ENCODE data around the gene NFKBIE. TPM values are rescaled to one million over a fixed set of nuclear protein-coding genes. Genes with fewer than 3 reads are reported as not detected.

The NFKBIE gene
- total and polyA plus RNA-seq, 2 of the 13 experiments (the other 11 are each of a cell fraction or from before 2014, with no cell fraction given), result 6.7 to 14.5 TPM

GRCh38 chr6:44223319-44224028 is 41.9 kb downstream of the NFKBIE start, which contains the start of gene SLC29A1 (continued):
- TF ChIP-seq TEAD2 (CRISPR knock-in tag; IDR thresholded peaks at IDR 0.05), result no peak
- no peak for TF ChIP-seq NFATC3 (CRISPR knock-in tag; IDR thresholded peaks at IDR 0.05)
- TF ChIP-seq MLLT10 (CRISPR knock-in tag; IDR thresholded peaks at IDR 0.05), result no peak
- TF ChIP-seq ZNF414 (CRISPR knock-in tag; IDR thresholded peaks at IDR 0.05), result no peak
- TF ChIP-seq HNRNPL (IDR thresholded peaks at IDR 0.05; ENCODE audit: low read depth, low read length), result no peak
- no peak for TF ChIP-seq TCF7L2 (IDR thresholded peaks at IDR 0.05; ENCODE audit: low read depth, low read length)
- no peak for TF ChIP-seq SYNCRIP (IDR thresholded peaks at IDR 0.05; ENCODE audit: insufficient read depth, low read depth, low read length)
- 0 out of 2 replicates have a peak, but pooled peaks have one; percentile 26 for TF ChIP-seq SATB2 (CRISPR knock-in tag; IDR thresholded peaks at IDR 0.05)
- TF ChIP-seq, protein P1, sequence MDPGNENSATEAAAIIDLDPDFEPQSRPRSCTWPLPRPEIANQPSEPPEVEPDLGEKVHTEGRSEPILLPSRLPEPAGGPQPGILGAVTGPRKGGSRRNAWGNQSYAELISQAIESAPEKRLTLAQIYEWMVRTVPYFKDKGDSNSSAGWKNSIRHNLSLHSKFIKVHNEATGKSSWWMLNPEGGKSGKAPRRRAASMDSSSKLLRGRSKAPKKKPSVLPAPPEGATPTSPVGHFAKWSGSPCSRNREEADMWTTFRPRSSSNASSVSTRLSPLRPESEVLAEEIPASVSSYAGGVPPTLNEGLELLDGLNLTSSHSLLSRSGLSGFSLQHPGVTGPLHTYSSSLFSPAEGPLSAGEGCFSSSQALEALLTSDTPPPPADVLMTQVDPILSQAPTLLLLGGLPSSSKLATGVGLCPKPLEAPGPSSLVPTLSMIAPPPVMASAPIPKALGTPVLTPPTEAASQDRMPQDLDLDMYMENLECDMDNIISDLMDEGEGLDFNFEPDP (CRISPR knock-in tag; conservative IDR thresholded peaks at IDR 0.05), result no peak
- TF ChIP-seq ZBTB2 (CRISPR knock-in tag; IDR thresholded peaks at IDR 0.05; ENCODE audit: low read depth), result peak; percentile 84
- TF ChIP-seq CBFB (CRISPR knock-in tag; IDR thresholded peaks at IDR 0.05), result peak; percentile 84
- TF ChIP-seq NFKBIZ (CRISPR knock-in tag; IDR thresholded peaks at IDR 0.05), result no peak
- no peak for TF ChIP-seq ATAD3A (CRISPR knock-in tag; IDR thresholded peaks at IDR 0.05)
- TF ChIP-seq ZNF746 (CRISPR knock-in tag; IDR thresholded peaks at IDR 0.05), result peak; percentile 59; the same call in 1 of the 2 replicates
- no peak for TF ChIP-seq PLRG1 (conservative IDR thresholded peaks at IDR 0.05)
- TF ChIP-seq PREB (CRISPR knock-in tag; IDR thresholded peaks at IDR 0.05), result 0 out of 2 replicates have a peak, but pooled peaks have one; percentile 41
- peak; percentile 89 for TF ChIP-seq ZNF564 (CRISPR knock-in tag; IDR thresholded peaks at IDR 0.05)
- TF ChIP-seq ZNF792 (CRISPR knock-in tag; IDR thresholded peaks at IDR 0.05), result no peak
- TF ChIP-seq TCF12 (IDR thresholded peaks at IDR 0.05), result no peak
- TF ChIP-seq TCF12 (CRISPR knock-in tag; IDR thresholded peaks at IDR 0.05), result no peak
- TF ChIP-seq, protein P2, sequence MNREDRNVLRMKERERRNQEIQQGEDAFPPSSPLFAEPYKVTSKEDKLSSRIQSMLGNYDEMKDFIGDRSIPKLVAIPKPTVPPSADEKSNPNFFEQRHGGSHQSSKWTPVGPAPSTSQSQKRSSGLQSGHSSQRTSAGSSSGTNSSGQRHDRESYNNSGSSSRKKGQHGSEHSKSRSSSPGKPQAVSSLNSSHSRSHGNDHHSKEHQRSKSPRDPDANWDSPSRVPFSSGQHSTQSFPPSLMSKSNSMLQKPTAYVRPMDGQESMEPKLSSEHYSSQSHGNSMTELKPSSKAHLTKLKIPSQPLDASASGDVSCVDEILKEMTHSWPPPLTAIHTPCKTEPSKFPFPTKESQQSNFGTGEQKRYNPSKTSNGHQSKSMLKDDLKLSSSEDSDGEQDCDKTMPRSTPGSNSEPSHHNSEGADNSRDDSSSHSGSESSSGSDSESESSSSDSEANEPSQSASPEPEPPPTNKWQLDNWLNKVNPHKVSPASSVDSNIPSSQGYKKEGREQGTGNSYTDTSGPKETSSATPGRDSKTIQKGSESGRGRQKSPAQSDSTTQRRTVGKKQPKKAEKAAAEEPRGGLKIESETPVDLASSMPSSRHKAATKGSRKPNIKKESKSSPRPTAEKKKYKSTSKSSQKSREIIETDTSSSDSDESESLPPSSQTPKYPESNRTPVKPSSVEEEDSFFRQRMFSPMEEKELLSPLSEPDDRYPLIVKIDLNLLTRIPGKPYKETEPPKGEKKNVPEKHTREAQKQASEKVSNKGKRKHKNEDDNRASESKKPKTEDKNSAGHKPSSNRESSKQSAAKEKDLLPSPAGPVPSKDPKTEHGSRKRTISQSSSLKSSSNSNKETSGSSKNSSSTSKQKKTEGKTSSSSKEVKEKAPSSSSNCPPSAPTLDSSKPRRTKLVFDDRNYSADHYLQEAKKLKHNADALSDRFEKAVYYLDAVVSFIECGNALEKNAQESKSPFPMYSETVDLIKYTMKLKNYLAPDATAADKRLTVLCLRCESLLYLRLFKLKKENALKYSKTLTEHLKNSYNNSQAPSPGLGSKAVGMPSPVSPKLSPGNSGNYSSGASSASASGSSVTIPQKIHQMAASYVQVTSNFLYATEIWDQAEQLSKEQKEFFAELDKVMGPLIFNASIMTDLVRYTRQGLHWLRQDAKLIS (CRISPR knock-in tag; IDR thresholded peaks at IDR 0.05), result no peak
- TF ChIP-seq ZNF605 (CRISPR knock-in tag; IDR thresholded peaks at IDR 0.05), result no peak
- peak; percentile 96 for TF ChIP-seq ZNF766 (CRISPR knock-in tag; IDR thresholded peaks at IDR 0.05; ENCODE audit: borderline replicate concordance)

All from HepG2 (cell line).